HEK293T (cell line): ENCODE data around the gene PHAF1.

ENCODE experiments used
- BHLHE40 ChIP-seq: fragments of 450-650 bp; IDR thresholded peaks from 2 replicates; pipeline ENCODE4 v1.6.1; 2016; ENCODE audit warnings: mild to moderate bottlenecking, moderate library complexity, borderline replicate concordance
- ELF4 ChIP-seq: fragments of 450-650 bp; IDR thresholded peaks from 2 replicates; pipeline ENCODE4 v1.6.1; 2017; ENCODE audit warnings: antibody characterized with exemption
- FOXA1 ChIP-seq: fragments of 450-650 bp; IDR thresholded peaks from 2 replicates; pipeline ENCODE4 v1.6.1; 2016; ENCODE audit warnings: mild to moderate bottlenecking
- FOXK2 ChIP-seq: fragments of 450-650 bp; IDR thresholded peaks from 2 replicates; pipeline ENCODE4 v1.6.1; 2016; ENCODE audit warnings: mild to moderate bottlenecking
- FOXM1 ChIP-seq: fragments of 450-650 bp; IDR thresholded peaks from 2 replicates; pipeline ENCODE4 v1.6.1; 2017; ENCODE audit warnings: mild to moderate bottlenecking, borderline replicate concordance
- HDGF ChIP-seq: fragments of 450-650 bp; IDR thresholded peaks from 2 replicates; pipeline ENCODE4 v1.6.1; 2017; ENCODE audit warnings: antibody characterized with exemption, borderline replicate concordance
- LEF1 ChIP-seq: fragments of 450-650 bp; IDR thresholded peaks from 2 replicates; pipeline ENCODE4 v1.6.1; 2017; ENCODE audit warnings: mild to moderate bottlenecking, borderline replicate concordance
- NFRKB ChIP-seq: fragments of 450-650 bp; IDR thresholded peaks from 2 replicates; pipeline ENCODE4 v1.6.1; 2016; ENCODE audit warnings: mild to moderate bottlenecking, moderate library complexity
- SP1 ChIP-seq: fragments of 450-650 bp; IDR thresholded peaks from 2 replicates; pipeline ENCODE4 v1.6.1; 2017
- SUZ12 ChIP-seq: fragments of 450-650 bp; IDR thresholded peaks from 2 replicates; pipeline ENCODE4 v1.6.1; 2016; ENCODE audit warnings: mild to moderate bottlenecking
- TARDBP ChIP-seq: fragments of 450-650 bp; IDR thresholded peaks from 2 replicates; pipeline ENCODE4 v1.6.1; 2016
- ZNF384 ChIP-seq: fragments of 450-650 bp; IDR thresholded peaks from 2 replicates; pipeline ENCODE4 v1.6.1; 2016
- TF ChIP-seq, protein P1 (sequence below): fragments of 450-650 bp; IDR thresholded peaks from 2 replicates; pipeline ENCODE4 v1.6.1; 2016

DNA sequence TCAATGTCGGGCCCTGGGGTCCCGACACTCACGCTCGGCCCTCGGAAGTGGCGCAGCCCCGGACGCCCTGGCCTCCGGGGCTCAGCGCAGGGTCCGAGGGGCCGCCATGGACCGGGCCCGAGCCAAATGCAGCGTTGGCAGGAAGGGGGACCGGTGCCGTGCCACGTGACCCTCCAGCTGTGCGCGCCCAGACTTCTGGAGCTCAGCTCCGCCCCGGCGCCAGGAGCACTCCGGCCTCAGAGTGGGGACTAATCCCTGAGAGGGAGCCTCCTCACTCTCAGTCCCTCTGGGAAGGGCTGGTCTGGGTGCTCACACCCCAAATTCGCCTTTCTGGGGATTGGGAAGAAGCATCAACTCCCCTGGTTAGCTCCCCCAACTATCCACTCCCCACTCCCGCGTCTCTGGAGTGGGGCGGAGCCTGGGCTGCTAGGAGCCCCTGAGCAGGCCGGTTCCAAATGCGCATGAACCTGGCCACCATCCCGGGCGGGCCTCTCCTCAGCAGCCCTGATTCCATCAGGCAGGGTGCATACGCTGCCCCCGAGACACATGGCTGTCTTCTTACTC, 41.2 kb downstream of the PHAF1 start, which contains the start of gene B3GNT9:
- TF ChIP-seq FOXM1 (no peak), NFRKB (no peak), ZNF384 (no peak), FOXA1 (no peak), SUZ12 (no peak), SP1 (no peak), ELF4 (no peak), BHLHE40 (no peak), TARDBP (no peak), FOXK2 (no peak), LEF1 (no peak), HDGF (no peak)
- TF ChIP-seq, protein P1, sequence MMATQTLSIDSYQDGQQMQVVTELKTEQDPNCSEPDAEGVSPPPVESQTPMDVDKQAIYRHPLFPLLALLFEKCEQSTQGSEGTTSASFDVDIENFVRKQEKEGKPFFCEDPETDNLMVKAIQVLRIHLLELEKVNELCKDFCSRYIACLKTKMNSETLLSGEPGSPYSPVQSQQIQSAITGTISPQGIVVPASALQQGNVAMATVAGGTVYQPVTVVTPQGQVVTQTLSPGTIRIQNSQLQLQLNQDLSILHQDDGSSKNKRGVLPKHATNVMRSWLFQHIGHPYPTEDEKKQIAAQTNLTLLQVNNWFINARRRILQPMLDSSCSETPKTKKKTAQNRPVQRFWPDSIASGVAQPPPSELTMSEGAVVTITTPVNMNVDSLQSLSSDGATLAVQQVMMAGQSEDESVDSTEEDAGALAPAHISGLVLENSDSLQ, result no peak
